Endothelial cell of umbilical vein (primary cell): ENCODE measurements around the gene CSMD2. TPM values are rescaled to one million over a fixed set of nuclear protein-coding genes. Genes with fewer than 3 reads are reported as not detected.

Experiments used
- BruUV-seq: library from RNA; stranded (reverse); fragments of 400-500 nt; replicated peaks from 2 replicates; lab custom pipeline; 2021; lab: Mats Ljungman, UMichigan
- CTCF ChIA-PET: fragments of 300-600, 350-600 bp; sonication (Branson Sonifier 250); formaldehyde crosslinking; loops from one replicate; lab custom pipeline; 2021; ENCODE audit warnings: antibody characterized with exemption, inconsistent platforms; lab: Charles Lee
- POLR2A ChIA-PET: fragments of 300-600, 350-600 bp; sonication (Branson Sonifier 250); formaldehyde crosslinking; loops from one replicate; lab custom pipeline; 2021; ENCODE audit warnings: antibody characterized with exemption, inconsistent platforms; lab: Charles Lee
- DNase-seq: peaks from one replicate; pipeline ENCODE4 v3.0.0-alpha.2; 2011; ENCODE audit warnings: low read depth, low spot score
- FAIRE-seq: peaks from 2 replicates; lab custom pipeline; 2011; peaks lifted over from hg19 to GRCh38; lab: Jason Lieb, UNC
- H2AFZ ChIP-seq: 2 replicates; pipeline ENCODE4 v1.6.0; 2012; ENCODE audit warnings: low read depth, low read length, control low read depth, inconsistent platforms
- H3K27ac ChIP-seq: 2 replicates; pipeline ENCODE4 v1.5.1; 2011; ENCODE audit warnings: low read depth, mild to moderate bottlenecking, control low read depth, low read length, moderate library complexity; ENCODE audit not compliant: insufficient read depth
- H3K27me3 ChIP-seq, 2 experiments: 2 replicates each; pipeline versions ENCODE4 v1.6.0 to v1.6.1; 2011; ENCODE audit warnings: low read length in 2 of 2, mixed read lengths in 1 of 2; ENCODE audit not compliant: control insufficient read depth in 2 of 2, insufficient read depth in 2 of 2
- H3K36me3 ChIP-seq, 2 experiments: 2 replicates in 1 of 2; 3 replicates in 1 of 2; pipeline ENCODE4 v1.5.1; 2011; ENCODE audit warnings: low read length in 2 of 2, mild to moderate bottlenecking in 1 of 2, moderate library complexity in 1 of 2; ENCODE audit not compliant: control insufficient read depth in 2 of 2, insufficient read depth in 2 of 2; ENCODE audit errors: extremely low read depth in 1 of 2
- H3K4me1 ChIP-seq: 3 replicates; pipeline ENCODE4 v1.5.1; 2011; ENCODE audit warnings: mild to moderate bottlenecking, low read length; ENCODE audit not compliant: control insufficient read depth, insufficient read depth; ENCODE audit errors: extremely low read depth
- H3K4me2 ChIP-seq: 2 replicates; pipeline ENCODE4 v1.6.1; 2011; ENCODE audit warnings: low read length, control low read depth, mixed read lengths; ENCODE audit not compliant: insufficient read depth
- H3K4me3 ChIP-seq, 3 experiments: fragments of 200-600 bp in 1 of 3; sonication (generic), shearing (Covaris generic) in 1 of 3; replicated peaks in 1 of 3; 2 replicates each; pipeline ENCODE4 v1.5.1; 2011 to 2016; ENCODE audit warnings: control low read depth in 3 of 3, low read length in 3 of 3, mild to moderate bottlenecking in 2 of 3, inconsistent platforms in 1 of 3, low read depth in 1 of 3, moderate library complexity in 1 of 3; ENCODE audit not compliant: insufficient read depth in 1 of 3
- H3K79me2 ChIP-seq: 2 replicates; pipeline ENCODE4 v1.6.0; 2012; ENCODE audit warnings: low read length, inconsistent platforms; ENCODE audit not compliant: control insufficient read depth, insufficient read depth
- H3K9ac ChIP-seq: replicated peaks from 2 replicates; pipeline ENCODE3; 2011; ENCODE audit warnings: low read length, control low read depth; ENCODE audit not compliant: insufficient read depth; ENCODE audit errors: extremely low read depth
- H3K9me1 ChIP-seq: replicated peaks from 3 replicates; pipeline ENCODE4 v1.6.0; 2011; ENCODE audit warnings: mild to moderate bottlenecking, low read length; ENCODE audit not compliant: control insufficient read depth, insufficient read depth; ENCODE audit errors: extremely low read depth
- H3K9me3 ChIP-seq: replicated peaks from 2 replicates; pipeline ENCODE4 v1.5.1; 2012; ENCODE audit warnings: low read length, inconsistent platforms; ENCODE audit not compliant: control insufficient read depth, insufficient read depth
- H4K20me1 ChIP-seq: replicated peaks from 2 replicates; pipeline ENCODE3; 2011; ENCODE audit warnings: mild to moderate bottlenecking, low read length; ENCODE audit not compliant: control insufficient read depth, insufficient read depth; ENCODE audit errors: extremely low read depth
- EZH2 ChIP-seq: IDR thresholded peaks from 2 replicates; pipeline ENCODE4 v1.6.1; 2012; ENCODE audit warnings: borderline replicate concordance, low read depth, mild to moderate bottlenecking, moderate library complexity, low read length, inconsistent platforms; ENCODE audit not compliant: severe bottlenecking
- FOS ChIP-seq: IDR thresholded peaks from 2 replicates; pipeline ENCODE4 v1.6.1; 2011; ENCODE audit warnings: mild to moderate bottlenecking, low read length, moderate library complexity, borderline replicate concordance; ENCODE audit not compliant: insufficient read depth
- GATA2 ChIP-seq: IDR thresholded peaks from 2 replicates; pipeline ENCODE4 v1.7.0; 2011; ENCODE audit warnings: low read depth, mild to moderate bottlenecking, moderate library complexity, mixed read lengths, low read length; ENCODE audit not compliant: insufficient read length, insufficient read depth
- JUN ChIP-seq: IDR thresholded peaks from 2 replicates; pipeline ENCODE4 v1.6.1; 2011; ENCODE audit warnings: borderline replicate concordance, low read depth; ENCODE audit not compliant: insufficient read length, insufficient read depth
- MYC ChIP-seq: IDR thresholded peaks from one replicate; pipeline ENCODE4 v1.6.1; 2011; ENCODE audit warnings: mild to moderate bottlenecking, low read depth, low read length
- POLR2A ChIP-seq: IDR thresholded peaks from 2 replicates; pipeline ENCODE4 v1.6.1; 2012; ENCODE audit warnings: low read depth, mild to moderate bottlenecking, control low read depth, low read length
- POLR2AphosphoS5 ChIP-seq: IDR thresholded peaks from 2 replicates; pipeline ENCODE4 v1.6.1; 2012; ENCODE audit warnings: low read depth, mild to moderate bottlenecking, control low read depth, low read length, moderate library complexity; ENCODE audit not compliant: insufficient read depth
- dilution Hi-C: fragments of 300-500 bp; cut with MboI; formaldehyde crosslinking; loops from one replicate; pipeline ENCODE4 v1.15.0; 2019; ENCODE audit warnings: low sequenced_read_pairs; ENCODE audit not compliant: extremely low pct_ligation_motif_present
- intact Hi-C: fragments of 100-400 bp; cut with micrococcal nuclease; formaldehyde crosslinking; loops from one replicate; pipeline ENCODE4 v1.10.0; 2022
- polyA plus RNA-seq, 4 experiments: library from polyadenylated mRNA; depleted of rRNA in 3 of 4; stranded (reverse) in 3 of 4; unstranded in 1 of 4; fragments of >200 nt; gene quantifications; 2 replicates each; pipeline versions ENCODE4 v1.2.1 to v1.2.3, GENCODE V29; 2011 to 2012; ENCODE audit warnings: missing spikeins in 1 of 4
- total RNA-seq: library from RNA; stranded (reverse); gene quantifications from 2 replicates; pipeline ENCODE4 v1.2.3, GENCODE V29; 2021
- TF ChIP-seq, protein P1 (sequence below): IDR thresholded peaks from 2 replicates; pipeline ENCODE4 v1.6.1; 2011; ENCODE audit not compliant: insufficient read depth, insufficient read length
- TF ChIP-seq, protein P2 (sequence below), 2 donors: IDR thresholded peaks; 1 replicate in 1 of 2; 2 replicates in 1 of 2; pipeline ENCODE4 v1.5.1; 2011; ENCODE audit warnings: low read length in 2 of 2, mild to moderate bottlenecking in 2 of 2, moderate library complexity in 2 of 2, control low read depth in 1 of 2, inconsistent platforms in 1 of 2, low read depth in 1 of 2; ENCODE audit not compliant: insufficient read depth in 1 of 2; ENCODE audit errors: extremely low read depth in 1 of 2

CSMD2 gene
- total and polyA plus RNA-seq, 2 donors (not counting 3 experiments of a cell fraction or from before 2014, with no cell fraction given) = under 0.01 TPM; not detected in 1

DNA sequence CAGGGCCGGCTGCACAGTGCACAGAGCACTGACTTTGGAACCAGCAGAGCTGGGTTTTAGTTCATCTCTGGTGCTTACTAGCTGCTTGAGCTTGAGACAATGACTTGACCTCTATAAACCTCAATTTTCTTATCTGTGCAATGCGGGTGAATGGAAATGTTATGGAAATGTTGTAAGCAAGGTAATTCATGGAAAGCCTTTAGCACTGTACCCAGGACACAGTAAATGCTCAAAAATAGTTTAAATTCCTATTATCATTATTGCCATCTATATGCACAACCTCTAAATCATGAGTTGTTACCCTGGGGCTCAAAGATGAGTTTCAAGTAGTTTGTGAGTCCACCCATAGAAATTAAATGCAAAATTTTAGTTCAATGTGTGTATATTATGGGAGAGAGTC, 99.5 kb downstream of the CSMD2 start:
- H3K9me3 ChIP-seq = no peaks in the 10 kb centered on the region
- BruUV-seq = no TSS peak
- no peaks in the 10 kb centered on the region for H3K79me2 ChIP-seq
- DNase-seq (no peak), FAIRE-seq (no peak)
- H3K27me3 ChIP-seq = no peaks in the 10 kb centered on the region
- H3K4me3 ChIP-seq = no peak overlapping the region
- no peak overlapping the region for H3K9ac ChIP-seq
- H3K27ac ChIP-seq = no peak overlapping the region
- TF ChIP-seq EZH2 = no peak
- TF ChIP-seq POLR2AphosphoS5 = no peak
- TF ChIP-seq JUN = no peak
- TF ChIP-seq, protein P1, sequence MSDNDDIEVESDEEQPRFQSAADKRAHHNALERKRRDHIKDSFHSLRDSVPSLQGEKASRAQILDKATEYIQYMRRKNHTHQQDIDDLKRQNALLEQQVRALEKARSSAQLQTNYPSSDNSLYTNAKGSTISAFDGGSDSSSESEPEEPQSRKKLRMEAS = no peak
- no peak for TF ChIP-seq FOS
- TF ChIP-seq POLR2A = no peak
- no peak for TF ChIP-seq GATA2
- TF ChIP-seq, protein P2, sequence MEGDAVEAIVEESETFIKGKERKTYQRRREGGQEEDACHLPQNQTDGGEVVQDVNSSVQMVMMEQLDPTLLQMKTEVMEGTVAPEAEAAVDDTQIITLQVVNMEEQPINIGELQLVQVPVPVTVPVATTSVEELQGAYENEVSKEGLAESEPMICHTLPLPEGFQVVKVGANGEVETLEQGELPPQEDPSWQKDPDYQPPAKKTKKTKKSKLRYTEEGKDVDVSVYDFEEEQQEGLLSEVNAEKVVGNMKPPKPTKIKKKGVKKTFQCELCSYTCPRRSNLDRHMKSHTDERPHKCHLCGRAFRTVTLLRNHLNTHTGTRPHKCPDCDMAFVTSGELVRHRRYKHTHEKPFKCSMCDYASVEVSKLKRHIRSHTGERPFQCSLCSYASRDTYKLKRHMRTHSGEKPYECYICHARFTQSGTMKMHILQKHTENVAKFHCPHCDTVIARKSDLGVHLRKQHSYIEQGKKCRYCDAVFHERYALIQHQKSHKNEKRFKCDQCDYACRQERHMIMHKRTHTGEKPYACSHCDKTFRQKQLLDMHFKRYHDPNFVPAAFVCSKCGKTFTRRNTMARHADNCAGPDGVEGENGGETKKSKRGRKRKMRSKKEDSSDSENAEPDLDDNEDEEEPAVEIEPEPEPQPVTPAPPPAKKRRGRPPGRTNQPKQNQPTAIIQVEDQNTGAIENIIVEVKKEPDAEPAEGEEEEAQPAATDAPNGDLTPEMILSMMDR (IDR thresholded peaks at IDR 0.05; ENCODE audit: extremely low read depth in 1 of 2, insufficient read depth in 1 of 2, low read depth in 1 of 2, low read length in 2 of 2) = no peak
- TF ChIP-seq MYC = no peak
- POLR2A ChIA-PET = no interaction called here
- no peaks in the 10 kb centered on the region for H3K4me1 ChIP-seq
- CTCF ChIA-PET = no interaction called here
- dilution Hi-C loops = no loop called here
- H3K4me2 ChIP-seq = no peak overlapping the region
- H3K9me1 ChIP-seq = no peaks in the 10 kb centered on the region
- no peaks in the 10 kb centered on the region for H3K36me3 ChIP-seq
- no peak overlapping the region for H2AFZ ChIP-seq
- H4K20me1 ChIP-seq = no peaks in the 10 kb centered on the region
- intact Hi-C loops = no loop called here
